ENCODE results near the gene XPNPEP1.

Gene XPNPEP1

DNA sequence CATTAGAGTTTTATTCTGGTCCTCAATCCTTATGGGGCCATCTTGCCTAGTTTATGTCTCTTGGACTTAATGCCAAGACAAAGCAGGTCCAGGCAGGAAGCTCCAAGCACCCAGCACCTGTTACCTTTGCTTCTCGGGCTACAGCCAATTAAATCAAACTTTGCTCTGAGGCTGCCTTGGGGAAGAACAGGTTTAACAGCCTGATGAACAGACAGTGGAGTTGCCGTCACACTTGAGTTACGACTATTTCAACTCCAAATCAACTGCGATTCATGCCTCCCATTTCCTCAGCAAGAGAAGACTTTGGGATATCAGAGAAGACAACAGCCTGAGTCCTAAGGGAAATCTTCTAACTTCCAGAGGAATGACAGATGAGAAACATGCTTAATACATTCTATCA lies 62.2 kb downstream of the XPNPEP1 start:
- H3K36me3 ChIP-seq (ENCODE audit: control insufficient read depth, insufficient read depth, low read length), result peaks cover 29% of the 10 kb centered on the region
- no peak overlapping the region for H3K27ac ChIP-seq (ENCODE audit: low read depth, low read length, severe bottlenecking)
- H3K4me3 ChIP-seq (ENCODE audit: extremely low read depth, insufficient read depth, low read length, poor library complexity, severe bottlenecking), result no peak overlapping the region
- H3K4me1 ChIP-seq (ENCODE audit: control insufficient read depth, insufficient read depth, low read length, poor library complexity, severe bottlenecking), result no peaks in the 10 kb centered on the region
- no peaks in the 10 kb centered on the region for H3K9me3 ChIP-seq (ENCODE audit: control insufficient read depth, low read length)
- 90% methylated on average over 2 to 3 of the region's 4 CpGs for WGBS, 2 experiments (ENCODE audit: insufficient coverage in 2 of 2)

DNA sequence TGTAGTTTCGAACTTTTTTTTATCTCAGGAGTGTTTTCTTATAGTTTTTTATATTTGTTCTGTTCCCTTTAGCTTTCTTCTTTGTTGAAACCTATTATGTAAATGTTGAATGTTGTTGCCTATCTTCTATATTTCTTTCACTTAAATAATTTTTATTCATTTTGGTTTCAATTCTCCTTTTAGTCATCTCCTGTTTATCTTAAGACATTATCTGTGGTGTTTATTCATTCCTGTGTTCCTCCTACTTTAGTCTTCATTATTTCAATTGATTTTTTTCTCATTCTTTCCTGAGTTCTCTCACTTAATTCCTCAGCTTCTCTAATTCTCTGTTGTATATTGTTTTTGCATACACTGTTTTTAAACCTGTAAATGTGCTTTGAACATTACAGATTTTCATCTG lies 64.1 kb downstream of the XPNPEP1 start:
- WGBS, 2 experiments (ENCODE audit: insufficient coverage in 2 of 2), result no CpG with 5 or more reads among the region's 1 CpG
- no peaks in the 10 kb centered on the region for H3K9me3 ChIP-seq (ENCODE audit: control insufficient read depth, low read length)
- H3K27ac ChIP-seq (ENCODE audit: low read depth, low read length, severe bottlenecking), result no peak overlapping the region
- peaks cover 11% of the 10 kb centered on the region for H3K36me3 ChIP-seq (ENCODE audit: control insufficient read depth, insufficient read depth, low read length)
- no peak overlapping the region for H3K4me3 ChIP-seq (ENCODE audit: extremely low read depth, insufficient read depth, low read length, poor library complexity, severe bottlenecking)
- no peaks in the 10 kb centered on the region for H3K4me1 ChIP-seq (ENCODE audit: control insufficient read depth, insufficient read depth, low read length, poor library complexity, severe bottlenecking)

DNA sequence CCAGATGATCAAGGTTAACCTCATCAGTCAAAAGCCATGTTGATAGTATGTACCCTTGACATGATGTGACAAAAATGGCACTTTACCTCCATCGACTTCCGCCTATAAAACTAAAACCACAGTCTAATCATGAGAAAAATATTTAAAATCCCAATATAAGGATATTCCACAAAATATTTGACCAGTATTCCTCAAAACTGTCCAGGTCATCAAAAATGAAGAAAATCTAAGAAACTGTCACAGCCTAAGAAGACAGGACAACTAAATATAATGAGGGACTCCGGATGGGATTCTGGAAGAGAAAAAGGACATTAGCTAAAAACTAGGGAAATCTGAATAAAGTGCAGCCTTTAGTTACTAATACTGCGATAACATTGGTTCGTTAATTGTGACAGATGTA lies 67.6 kb downstream of the XPNPEP1 start:
- Histone ChIP-seq H3K4me3 (ENCODE audit: extremely low read depth, insufficient read depth, low read length, poor library complexity, severe bottlenecking) (no peak overlapping the region), H3K4me1 (ENCODE audit: control insufficient read depth, insufficient read depth, low read length, poor library complexity, severe bottlenecking) (no peaks in the 10 kb centered on the region), H3K27ac (ENCODE audit: low read depth, low read length, severe bottlenecking) (no peak overlapping the region), H3K9me3 (ENCODE audit: control insufficient read depth, low read length) (no peaks in the 10 kb centered on the region), H3K36me3 (ENCODE audit: control insufficient read depth, insufficient read depth, low read length) (no peaks in the 10 kb centered on the region)
- 81 to 100% methylated on average over 3 to 4 of the region's 5 CpGs for WGBS, 2 experiments (ENCODE audit: insufficient coverage in 2 of 2)

DNA sequence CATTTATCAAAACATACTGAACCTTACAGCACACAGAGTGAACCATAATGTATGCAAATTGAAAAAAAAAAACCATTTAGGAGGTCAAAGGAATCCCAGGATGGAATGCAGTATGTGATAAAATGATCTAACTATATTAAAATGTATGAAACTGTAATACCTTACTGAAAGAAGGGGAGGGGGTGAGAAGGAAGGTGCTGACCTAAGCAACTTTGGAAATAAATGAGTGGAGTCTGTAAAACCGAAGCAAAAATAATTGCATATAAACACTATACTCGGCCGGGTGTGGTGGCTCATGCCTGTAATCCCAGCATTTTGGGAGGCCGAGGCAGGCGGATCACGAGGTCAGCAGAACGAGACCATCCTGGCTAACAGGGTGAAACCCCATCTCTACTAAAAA lies 69.4 kb downstream of the XPNPEP1 start:
- whole genome bisulfite sequencing, 2 experiments (ENCODE audit: insufficient coverage in 2 of 2), result 76 to 95% methylated on average over 4 to 6 of the region's 7 CpGs

DNA sequence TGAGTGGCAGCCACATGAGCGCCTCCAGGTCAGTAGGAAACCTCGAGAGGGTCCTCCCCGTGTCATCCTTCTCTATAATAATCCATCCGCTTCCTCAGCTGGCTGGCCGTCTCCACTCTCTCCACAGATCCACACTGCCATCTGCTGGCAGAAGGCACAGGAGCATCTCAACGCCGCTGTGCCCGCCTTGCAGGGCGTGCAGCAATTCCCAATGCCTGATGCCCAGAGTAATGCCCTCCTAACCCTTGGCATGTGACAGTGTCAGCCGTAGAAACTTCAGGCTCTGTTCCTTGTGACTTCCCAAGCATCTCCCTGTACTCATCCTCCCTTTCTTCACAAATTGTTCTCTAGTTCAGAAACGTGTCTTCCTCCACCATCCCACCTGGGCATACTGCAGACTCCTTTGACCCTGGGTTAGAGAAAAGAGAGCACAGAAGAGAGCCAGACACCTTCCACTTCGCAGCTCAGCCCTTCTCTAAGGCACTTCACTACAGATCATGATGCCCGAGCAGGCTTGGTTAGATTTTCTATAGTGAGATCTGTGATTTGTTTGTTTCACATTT lies 70.8 kb downstream of the XPNPEP1 start:
- Histone ChIP-seq H3K9me3 (ENCODE audit: control insufficient read depth, low read length) (no peaks in the 10 kb centered on the region), H3K4me3 (ENCODE audit: extremely low read depth, insufficient read depth, low read length, poor library complexity, severe bottlenecking) (no peak overlapping the region), H3K4me1 (ENCODE audit: control insufficient read depth, insufficient read depth, low read length, poor library complexity, severe bottlenecking) (no peaks in the 10 kb centered on the region), H3K27ac (ENCODE audit: low read depth, low read length, severe bottlenecking) (no peak overlapping the region), H3K36me3 (ENCODE audit: control insufficient read depth, insufficient read depth, low read length) (no peaks in the 10 kb centered on the region)
- 7 to 10% methylated on average over 9 to 10 of the region's 13 CpGs for WGBS, 2 experiments (ENCODE audit: insufficient coverage in 2 of 2)

More for the DNA sequence above, 69.4 kb downstream of the XPNPEP1 start:
- Histone ChIP-seq H3K9me3 (ENCODE audit: control insufficient read depth, low read length) (no peaks in the 10 kb centered on the region), H3K36me3 (ENCODE audit: control insufficient read depth, insufficient read depth, low read length) (no peaks in the 10 kb centered on the region), H3K4me3 (ENCODE audit: extremely low read depth, insufficient read depth, low read length, poor library complexity, severe bottlenecking) (no peak overlapping the region), H3K27ac (ENCODE audit: low read depth, low read length, severe bottlenecking) (no peak overlapping the region), H3K4me1 (ENCODE audit: control insufficient read depth, insufficient read depth, low read length, poor library complexity, severe bottlenecking) (no peaks in the 10 kb centered on the region)

DNA sequence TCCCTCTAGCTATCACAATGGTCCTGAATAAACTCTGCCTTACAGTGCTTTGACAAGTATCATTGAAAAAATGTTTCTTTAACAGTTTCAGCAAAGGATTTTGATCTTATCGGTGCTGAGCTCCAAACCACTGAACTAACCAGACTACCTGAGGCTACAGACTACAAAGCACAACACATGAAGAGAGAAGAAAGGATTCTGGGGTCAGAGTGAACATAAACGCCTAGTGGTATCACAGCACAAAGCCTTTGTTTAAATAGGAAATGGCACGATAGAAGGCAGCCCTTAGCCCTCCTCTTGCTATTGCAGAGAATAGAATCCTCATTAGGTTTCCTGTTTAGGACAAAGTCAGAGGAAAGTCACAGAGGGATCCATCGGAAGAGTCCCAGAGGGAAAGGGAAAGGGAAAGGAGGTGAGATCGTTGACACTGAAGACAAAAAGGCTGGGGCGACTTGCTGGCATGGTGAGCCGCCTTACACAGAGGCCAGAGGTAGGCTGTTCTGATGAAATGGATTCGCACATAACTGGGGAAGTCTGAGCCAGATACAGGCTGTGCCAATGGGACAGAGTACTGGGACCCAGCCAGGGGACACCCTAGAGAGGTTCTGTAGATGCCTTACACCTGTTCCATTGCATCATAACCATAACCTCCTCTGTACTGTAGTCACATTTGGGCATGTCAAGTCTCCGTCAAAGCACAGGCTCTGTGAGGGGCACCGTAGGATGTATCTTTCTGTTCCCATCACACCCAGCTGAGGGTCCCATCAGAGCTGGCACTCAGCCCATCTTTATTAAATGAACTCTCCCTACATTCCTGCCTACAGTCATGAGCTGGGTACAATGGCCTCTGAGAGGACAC lies 71.5 kb downstream of the XPNPEP1 start:
- no peaks in the 10 kb centered on the region for H3K4me1 ChIP-seq (ENCODE audit: control insufficient read depth, insufficient read depth, low read length, poor library complexity, severe bottlenecking)
- no peak overlapping the region for H3K27ac ChIP-seq (ENCODE audit: low read depth, low read length, severe bottlenecking)
- no peaks in the 10 kb centered on the region for H3K36me3 ChIP-seq (ENCODE audit: control insufficient read depth, insufficient read depth, low read length)
- WGBS, 2 experiments (ENCODE audit: insufficient coverage in 2 of 2), result 89 to 90% methylated on average over 6 to 9 of the region's 10 CpGs
- no peaks in the 10 kb centered on the region for H3K9me3 ChIP-seq (ENCODE audit: control insufficient read depth, low read length)
- no peak overlapping the region for H3K4me3 ChIP-seq (ENCODE audit: extremely low read depth, insufficient read depth, low read length, poor library complexity, severe bottlenecking)

DNA sequence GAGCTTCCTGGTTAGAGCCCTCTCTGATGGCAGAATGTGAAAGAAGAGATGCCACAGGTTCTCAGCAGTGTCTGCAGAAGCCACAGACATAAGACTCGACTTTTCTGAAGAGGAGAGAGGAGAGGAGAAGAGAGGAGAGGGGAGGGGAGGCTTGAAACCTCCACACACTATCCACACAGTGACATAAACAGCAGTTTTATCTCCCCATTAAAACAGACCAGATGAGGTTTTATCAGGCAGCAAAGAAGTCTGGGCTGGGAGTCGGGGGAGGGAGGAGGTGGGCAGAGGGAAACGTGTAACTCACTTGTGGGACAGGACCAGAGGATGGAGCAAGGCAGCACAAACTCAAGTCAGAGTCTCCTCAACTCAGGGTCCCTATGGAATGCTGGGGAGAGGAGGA lies 76.5 kb downstream of the XPNPEP1 start:
- H3K4me1 ChIP-seq (ENCODE audit: control insufficient read depth, insufficient read depth, low read length, poor library complexity, severe bottlenecking), result no peaks in the 10 kb centered on the region
- no peaks in the 10 kb centered on the region for H3K36me3 ChIP-seq (ENCODE audit: control insufficient read depth, insufficient read depth, low read length)
- H3K4me3 ChIP-seq (ENCODE audit: extremely low read depth, insufficient read depth, low read length, poor library complexity, severe bottlenecking), result no peak overlapping the region
- whole genome bisulfite sequencing, 2 experiments (ENCODE audit: insufficient coverage in 2 of 2), result 38 to 77% methylated on average over 1 to 2 of the region's 3 CpGs
- no peaks in the 10 kb centered on the region for H3K9me3 ChIP-seq (ENCODE audit: control insufficient read depth, low read length)
- H3K27ac ChIP-seq (ENCODE audit: low read depth, low read length, severe bottlenecking), result no peak overlapping the region

DNA sequence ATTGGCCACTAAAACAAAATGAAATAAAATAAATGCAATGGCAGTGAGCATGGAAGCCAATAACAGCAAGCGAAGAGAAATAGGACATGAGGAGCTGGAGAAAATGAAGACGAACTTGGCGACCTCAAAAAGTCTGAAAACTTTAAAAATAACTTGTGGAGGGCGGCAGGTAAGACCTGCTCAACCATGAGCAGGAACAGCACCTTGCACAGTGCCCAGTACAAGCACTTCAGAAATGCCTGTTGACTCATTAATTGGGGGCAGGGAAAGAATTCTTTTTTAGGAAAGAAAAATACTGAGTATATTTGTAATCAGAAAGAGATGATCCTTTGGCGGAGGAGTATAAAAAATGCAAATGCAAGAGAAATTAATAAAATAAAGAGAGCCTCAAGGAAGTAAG lies 78.0 kb downstream of the XPNPEP1 start:
- Histone ChIP-seq H3K4me1 (ENCODE audit: control insufficient read depth, insufficient read depth, low read length, poor library complexity, severe bottlenecking) (no peaks in the 10 kb centered on the region), H3K27ac (ENCODE audit: low read depth, low read length, severe bottlenecking) (no peak overlapping the region), H3K4me3 (ENCODE audit: extremely low read depth, insufficient read depth, low read length, poor library complexity, severe bottlenecking) (no peak overlapping the region), H3K36me3 (ENCODE audit: control insufficient read depth, insufficient read depth, low read length) (no peaks in the 10 kb centered on the region), H3K9me3 (ENCODE audit: control insufficient read depth, low read length) (no peaks in the 10 kb centered on the region)
- 83 to 84% methylated on average over 5 of the region's 5 CpGs for whole genome bisulfite sequencing, 2 experiments (ENCODE audit: insufficient coverage in 2 of 2)

DNA sequence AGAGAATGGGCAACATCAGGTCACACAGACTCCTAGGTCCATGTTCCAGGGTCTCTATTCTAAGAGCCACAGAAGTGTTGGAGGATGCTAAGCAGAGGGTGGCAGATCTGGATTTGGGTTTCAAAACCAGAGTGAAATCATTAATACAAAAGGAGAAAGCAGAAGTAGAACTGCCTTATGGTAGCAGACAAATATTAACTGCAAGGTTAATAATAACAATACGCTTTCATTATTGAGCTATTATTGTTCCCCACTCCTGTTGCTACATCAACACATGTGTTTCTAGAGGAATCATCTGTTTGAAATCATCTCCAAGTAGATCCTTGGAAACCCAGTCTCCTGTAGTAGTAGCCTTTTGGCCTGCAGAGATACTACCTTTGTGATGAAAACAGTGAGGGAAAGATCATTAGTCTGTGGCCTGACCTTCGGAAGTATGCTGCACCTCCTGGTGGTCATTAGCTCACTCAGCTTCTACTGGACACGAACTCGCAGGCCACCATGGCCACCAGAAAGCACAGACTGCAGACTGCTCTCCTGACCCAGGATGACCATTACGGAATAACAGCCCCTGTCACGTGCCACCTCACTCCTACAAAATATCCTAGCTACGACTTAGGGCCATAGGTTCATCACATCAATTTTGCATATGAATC lies 84.6 kb downstream of the XPNPEP1 start:
- no peaks in the 10 kb centered on the region for H3K36me3 ChIP-seq (ENCODE audit: control insufficient read depth, insufficient read depth, low read length)
- H3K4me3 ChIP-seq (ENCODE audit: extremely low read depth, insufficient read depth, low read length, poor library complexity, severe bottlenecking), result no peak overlapping the region
- WGBS, 2 experiments (ENCODE audit: insufficient coverage in 2 of 2), result 84 to 94% methylated on average over 5 to 6 of the region's 7 CpGs
- no peaks in the 10 kb centered on the region for H3K9me3 ChIP-seq (ENCODE audit: control insufficient read depth, low read length)
- no peak overlapping the region for H3K27ac ChIP-seq (ENCODE audit: low read depth, low read length, severe bottlenecking)
- peaks cover 4% of the 10 kb centered on the region for H3K4me1 ChIP-seq (ENCODE audit: control insufficient read depth, insufficient read depth, low read length, poor library complexity, severe bottlenecking)

DNA sequence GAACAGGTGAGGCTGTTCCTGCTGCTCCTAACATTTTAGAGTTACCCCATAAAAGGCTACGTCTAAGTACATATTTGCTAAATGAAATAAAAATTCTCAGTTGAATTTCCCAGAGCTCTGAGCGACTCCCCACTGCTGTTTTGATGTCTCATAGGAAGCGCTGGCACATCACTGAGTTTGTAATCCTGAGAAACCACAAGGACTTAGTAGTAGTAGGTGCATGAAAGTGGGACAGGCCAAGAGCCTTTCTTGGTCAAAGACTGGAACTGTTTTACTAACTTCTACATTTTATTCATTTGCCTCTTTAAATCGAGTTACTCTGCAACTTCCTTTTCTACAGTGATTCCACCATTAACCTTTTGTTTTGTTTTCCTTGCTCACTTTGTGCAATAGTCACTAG lies 85.9 kb downstream of the XPNPEP1 start:
- Histone ChIP-seq H3K4me1 (ENCODE audit: control insufficient read depth, insufficient read depth, low read length, poor library complexity, severe bottlenecking) (peaks cover 4% of the 10 kb centered on the region), H3K27ac (ENCODE audit: low read depth, low read length, severe bottlenecking) (no peak overlapping the region)
- 75 to 85% methylated on average over 2 of the region's 4 CpGs for WGBS, 2 experiments (ENCODE audit: insufficient coverage in 2 of 2)

DNA sequence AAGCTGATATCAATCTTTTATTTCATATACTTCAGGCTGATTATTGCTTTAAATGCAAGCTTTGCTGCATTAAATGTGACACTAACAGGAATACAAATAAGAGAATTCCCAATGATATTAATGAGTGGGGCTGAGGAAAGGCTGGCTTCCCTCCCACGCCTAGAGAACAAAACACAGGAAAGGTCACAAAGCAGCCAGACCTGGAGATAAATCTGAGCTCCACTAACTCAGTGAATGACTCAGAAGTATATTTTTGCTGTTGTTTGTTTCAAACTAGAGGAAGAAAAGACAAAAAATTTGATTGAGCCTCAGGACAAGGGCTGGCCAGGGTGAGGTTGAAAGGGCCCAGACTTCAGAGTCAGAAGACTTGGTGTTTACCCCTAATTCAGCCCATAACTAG lies 88.1 kb downstream of the XPNPEP1 start:
- H3K9me3 ChIP-seq (ENCODE audit: control insufficient read depth, low read length), result no peaks in the 10 kb centered on the region
- peaks cover 4% of the 10 kb centered on the region for H3K4me1 ChIP-seq (ENCODE audit: control insufficient read depth, insufficient read depth, low read length, poor library complexity, severe bottlenecking)
- H3K4me3 ChIP-seq (ENCODE audit: extremely low read depth, insufficient read depth, low read length, poor library complexity, severe bottlenecking), result no peak overlapping the region
- peak overlapping the region; percentile 11 for H3K27ac ChIP-seq (ENCODE audit: low read depth, low read length, severe bottlenecking)
- no peaks in the 10 kb centered on the region for H3K36me3 ChIP-seq (ENCODE audit: control insufficient read depth, insufficient read depth, low read length)
- 100% methylated on average over 1 of the region's 1 CpG; no CpG with 5 or more reads in 1 of the 2 experiments for WGBS, 2 experiments (ENCODE audit: insufficient coverage in 2 of 2)

More for the DNA sequence above, 85.9 kb downstream of the XPNPEP1 start:
- no peaks in the 10 kb centered on the region for H3K9me3 ChIP-seq (ENCODE audit: control insufficient read depth, low read length)
- no peaks in the 10 kb centered on the region for H3K36me3 ChIP-seq (ENCODE audit: control insufficient read depth, insufficient read depth, low read length)
- no peak overlapping the region for H3K4me3 ChIP-seq (ENCODE audit: extremely low read depth, insufficient read depth, low read length, poor library complexity, severe bottlenecking)
